Adrenal gland (tissue), 12 donors: ENCODE results near the gene C8G. TPM values are rescaled to one million over a fixed set of nuclear protein-coding genes. Genes with fewer than 3 reads are reported as not detected.

Experiments
- DNase-seq, 7 donors: peaks; one replicate each; pipeline ENCODE4 v3.0.0-alpha.2; 2019 to 2020
- H3K27ac ChIP-seq, 5 donors: fragments of 200-600 bp; sonication (generic) in 4 of 5; 1 replicate in 3 of 5; 2 replicates in 2 of 5; pipeline versions ENCODE4 v1.5.1 to v1.8.0; 2016 to 2020; ENCODE audit warnings: mild to moderate bottlenecking in 1 of 5
- H3K27me3 ChIP-seq: fragments of 200-600 bp; 2 replicates; pipeline ENCODE4 v1.8.0; 2021
- H3K36me3 ChIP-seq, 2 donors: fragments of 200-600 bp; replicated peaks in 1 of 2; 1 replicate in 1 of 2; 2 replicates in 1 of 2; pipeline versions ENCODE4 v1.5.1 to v1.8.0; 2018 to 2022
- H3K4me1 ChIP-seq, 2 donors: fragments of 200-600 bp; replicated peaks in 1 of 2; 1 replicate in 1 of 2; 2 replicates in 1 of 2; pipeline versions ENCODE4 v1.5.1 to v1.8.0; 2018 to 2021
- H3K4me3 ChIP-seq, 4 donors: fragments of 200-600 bp; sonication (generic) in 3 of 4; one replicate each; pipeline ENCODE4 v1.5.1; 2016 to 2018
- H3K9me3 ChIP-seq, 3 donors: fragments of 200-600 bp; sonication (generic) in 1 of 3; replicated peaks in 1 of 3; 1 replicate in 2 of 3; 2 replicates in 1 of 3; pipeline versions ENCODE4 v1.5.1 to v1.8.0; 2016 to 2021
- CTCF ChIP-seq, 6 experiments: fragments of 450-650 bp in 4 of 6; fragments of 200-600 bp in 2 of 6; sonication (generic) in 1 of 6; IDR thresholded peaks; 1 replicate in 5 of 6; 2 replicates in 1 of 6; pipeline versions ENCODE4 v1.5.1 to v1.8.0; 2016 to 2021; ENCODE audit warnings: antibody characterized with exemption in 6 of 6, mild to moderate bottlenecking in 2 of 6, moderate library complexity in 1 of 6
- POLR2A ChIP-seq, 2 donors: fragments of 450-650 bp; IDR thresholded peaks; one replicate each; pipeline ENCODE4 v1.6.1; 2017; ENCODE audit warnings: antibody characterized with exemption in 2 of 2, mild to moderate bottlenecking in 2 of 2, moderate library complexity in 1 of 2
- WGBS, 4 donors: extraction: QIAGEN DNeasy Blood & Tissue Kit in 2 of 4; methylation state at CpG; one replicate each; pipeline versions ENCODE4 v1.1.5 to v1.1.7; 2013 to 2017; 5-methylcytosine and 5-hydroxymethylcytosine counted together
- intact Hi-C, 2 donors: fragments of 100-400 bp; cut with DNase I; formaldehyde crosslinking; loops; one replicate each; pipeline versions ENCODE4 v1.14.1 to v1.15.0; 2022 to 2023
- polyA plus RNA-seq, 3 donors: library from polyadenylated mRNA; stranded (reverse); fragments of 200-250 nt in 2 of 3; fragments of 350-450 nt in 1 of 3; fragmentation: Illumina TruSeq in 1 of 3; extraction: RNeasy Lipid Tissue Mini Kit (QIAGEN cat#74804) in 1 of 3; gene quantifications; one replicate each; pipeline ENCODE4 v1.2.3, GENCODE V29; 2013 to 2014
- total RNA-seq, 9 donors: library from RNA; depleted of rRNA in 4 of 9; stranded (reverse); fragments of >200 nt in 4 of 9; fragments of 120-200 nt in 1 of 9; fragmentation: NEBNext Ultra II Directional in 1 of 9; extraction: Animal tissue kit (Norgen Biotek cat#: 25700) in 1 of 9; gene quantifications; one replicate each; pipeline versions ENCODE4 v1.1.0 to v1.2.4, GENCODE V29; 2013 to 2023
- donor health status: healthy with polysubstance abuse.
- donor health status: Bipolar disorder and iron deficiency.
- donor health status: DM: yes; HTN: yes; CAD: no.
- donor health status: DM: no; HTN: no; CAD: no.
- donor health status: DM: no; HTN: no; CAD: no.
- donor health status: DM: yes; HTN: yes; CAD: no.

C8G gene
- total and polyA plus RNA-seq, 12 donors: 0.68 to 5.5 (median 2.2) TPM; not detected in 6

DNA sequence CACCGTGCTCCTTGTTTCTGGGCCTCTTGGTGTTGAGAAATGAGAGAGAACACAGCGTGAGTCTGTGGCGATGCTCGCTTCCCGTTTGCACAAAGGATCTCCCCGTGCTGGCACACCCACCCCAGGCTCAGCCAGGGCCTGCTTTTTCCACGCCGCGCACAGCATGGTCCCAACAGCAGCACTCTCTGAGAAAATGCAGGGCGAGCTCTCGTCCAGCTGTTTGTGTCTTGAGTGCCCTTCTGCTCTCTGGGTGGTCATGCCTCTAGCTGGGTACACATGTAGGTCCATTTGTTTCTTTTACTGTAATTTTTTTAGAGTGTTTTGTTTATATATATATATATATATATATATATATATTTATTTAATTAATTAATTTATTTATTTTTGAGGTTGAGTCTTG is 27.1 kb upstream of the C8G start:
- no peak overlapping the region for H3K4me3 ChIP-seq
- H3K27ac ChIP-seq: no peak overlapping the region
- H3K36me3 ChIP-seq: peaks cover 0 to 30% of the 10 kb centered on the region in 2 donors
- no peaks in the 10 kb centered on the region for H3K27me3 ChIP-seq
- no peaks in the 10 kb centered on the region for H3K9me3 ChIP-seq
- WGBS, 4 donors: 87 to 96% (median 90%) methylated on average over 11 of the region's 11 CpGs
- TF ChIP-seq CTCF (IDR thresholded peaks at IDR 0.05): no peak
- TF ChIP-seq POLR2A (IDR thresholded peaks at IDR 0.05): no peak
- peaks cover 0 to 9% of the 10 kb centered on the region in 2 donors for H3K4me1 ChIP-seq
- DNase-seq: no peak
- intact Hi-C loops: no loop called here

DNA sequence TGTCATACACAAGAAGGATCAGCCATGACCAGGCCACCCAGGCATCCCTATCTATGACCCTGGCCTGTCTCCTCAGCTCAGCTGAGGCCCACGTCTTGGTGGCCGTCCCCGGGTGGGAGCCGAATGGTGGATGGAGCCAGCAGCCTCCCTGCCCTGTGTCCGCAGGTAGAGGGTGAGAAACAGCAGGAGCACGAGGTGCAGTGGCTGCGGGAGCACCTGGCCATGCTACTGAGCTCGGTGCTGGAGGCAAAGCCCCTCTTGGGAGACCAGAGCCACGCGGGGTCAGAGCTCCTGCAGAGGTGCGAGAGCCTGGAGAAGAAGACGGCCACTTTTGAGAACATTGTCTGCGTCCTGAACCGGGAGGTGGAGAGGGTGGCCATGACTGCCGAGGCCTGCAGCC is 25.0 kb upstream of the C8G start:
- Histone ChIP-seq H3K4me1 (peaks cover 0 to 9% of the 10 kb centered on the region in 2 donors), H3K36me3 (peaks cover 0 to 36% of the 10 kb centered on the region in 2 donors), H3K27ac (no peak overlapping the region), H3K4me3 (no peak overlapping the region), H3K27me3 (no peaks in the 10 kb centered on the region), H3K9me3 (no peaks in the 10 kb centered on the region)
- no peak for DNase-seq
- TF ChIP-seq CTCF (IDR thresholded peaks at IDR 0.05) (no peak), POLR2A (IDR thresholded peaks at IDR 0.05) (no peak)
- intact Hi-C loops: no loop called here
- 94 to 97% (median 96%) methylated on average over 10 to 15 of the region's 15 CpGs for WGBS, 4 donors

DNA sequence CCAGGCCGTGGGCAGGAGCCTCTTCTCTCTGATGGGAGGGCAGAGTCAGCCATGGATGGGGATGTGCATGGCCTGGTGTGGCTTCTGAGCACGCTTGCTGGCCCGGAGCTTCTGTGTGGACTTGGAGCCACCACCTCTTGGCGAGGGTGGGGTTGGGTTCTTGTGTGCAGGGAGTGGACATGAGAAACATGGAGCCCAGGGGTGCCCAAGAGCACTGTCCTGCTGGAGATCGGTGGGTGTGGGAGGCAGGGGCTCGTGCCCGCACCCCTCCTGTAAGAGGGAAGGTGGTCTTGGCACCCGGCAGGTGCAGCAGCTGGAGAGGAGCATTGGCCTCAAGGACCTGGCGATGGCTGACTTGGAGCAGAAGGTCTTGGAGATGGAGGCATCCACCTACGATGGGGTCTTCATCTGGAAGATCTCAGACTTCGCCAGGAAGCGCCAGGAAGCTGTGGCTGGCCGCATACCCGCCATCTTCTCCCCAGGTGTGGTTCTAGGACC is 24.3 kb upstream of the C8G start:
- Histone ChIP-seq H3K4me1 (peaks cover 0 to 9% of the 10 kb centered on the region in 2 donors), H3K27me3 (no peaks in the 10 kb centered on the region), H3K36me3 (peaks cover 0 to 43% of the 10 kb centered on the region in 2 donors), H3K4me3 (no peak overlapping the region), H3K9me3 (no peaks in the 10 kb centered on the region), H3K27ac (no peak overlapping the region)
- TF ChIP-seq CTCF (IDR thresholded peaks at IDR 0.05): no peak
- TF ChIP-seq POLR2A (IDR thresholded peaks at IDR 0.05): no peak
- no peak for DNase-seq
- WGBS, 4 donors: 89 to 98% (median 96%) methylated on average over 9 to 14 of the region's 14 CpGs
- intact Hi-C loops: no loop called here

DNA sequence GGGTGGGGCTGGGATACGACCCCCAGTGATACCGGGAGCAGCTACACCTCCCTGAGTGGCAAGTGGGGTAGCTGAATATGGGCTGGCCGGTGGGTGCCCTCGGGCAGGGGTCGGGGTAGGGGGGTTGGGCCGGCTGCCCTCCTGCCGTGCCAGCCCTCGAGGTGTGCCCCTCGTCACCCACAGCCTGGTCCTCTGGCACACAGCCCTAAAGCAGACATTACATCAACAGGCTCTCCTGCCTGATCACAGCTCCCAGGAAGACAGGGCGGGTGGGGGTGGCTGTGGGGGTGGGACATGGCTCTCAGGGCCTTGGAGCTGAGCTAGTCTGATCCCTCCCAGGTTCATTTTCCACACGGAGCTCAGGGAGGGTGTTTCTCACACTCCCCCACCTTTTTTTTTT is 23.7 kb upstream of the C8G start:
- Histone ChIP-seq H3K27ac (peak overlapping the region in 1 of 5 donors; percentile 30), H3K4me3 (no peak overlapping the region), H3K4me1 (peaks cover 0 to 9% of the 10 kb centered on the region in 2 donors), H3K36me3 (peaks cover 0 to 46% of the 10 kb centered on the region in 2 donors), H3K9me3 (no peaks in the 10 kb centered on the region), H3K27me3 (no peaks in the 10 kb centered on the region)
- intact Hi-C loops: no loop called here
- DNase-seq: no peak
- WGBS, 4 donors: 51 to 80% (median 75%) methylated on average over 2 to 11 of the region's 11 CpGs
- TF ChIP-seq POLR2A (IDR thresholded peaks at IDR 0.05): no peak

GRCh38 chr9:136921718-136922117 is 23.3 kb upstream of the C8G start:
- Histone ChIP-seq H3K4me3 (no peak overlapping the region), H3K9me3 (no peaks in the 10 kb centered on the region), H3K36me3 (peaks cover 0 to 46% of the 10 kb centered on the region in 2 donors), H3K27ac (peak overlapping the region in 1 of 5 donors; percentile 30), H3K4me1 (peaks cover 0 to 9% of the 10 kb centered on the region in 2 donors), H3K27me3 (no peaks in the 10 kb centered on the region)
- intact Hi-C loops: no loop called here
- peak in 3 of 7 donors; percentile 27 to 44 (median 37) for DNase-seq
- TF ChIP-seq CTCF (IDR thresholded peaks at IDR 0.05): no peak
- no peak for TF ChIP-seq POLR2A (IDR thresholded peaks at IDR 0.05)
- 43 to 67% (median 60%) methylated on average over 8 to 10 of the region's 10 CpGs for WGBS, 4 donors
